ENCODE measurements around the gene ZKSCAN8. TPM values are rescaled to one million over a fixed set of nuclear protein-coding genes. Genes with fewer than 3 reads are reported as not detected.

Gene ZKSCAN8
- total and polyA plus RNA-seq, 2 donors (not counting 3 experiments of a cell fraction or from before 2014, with no cell fraction given) = 9.4 to 19.7 TPM

DNA sequence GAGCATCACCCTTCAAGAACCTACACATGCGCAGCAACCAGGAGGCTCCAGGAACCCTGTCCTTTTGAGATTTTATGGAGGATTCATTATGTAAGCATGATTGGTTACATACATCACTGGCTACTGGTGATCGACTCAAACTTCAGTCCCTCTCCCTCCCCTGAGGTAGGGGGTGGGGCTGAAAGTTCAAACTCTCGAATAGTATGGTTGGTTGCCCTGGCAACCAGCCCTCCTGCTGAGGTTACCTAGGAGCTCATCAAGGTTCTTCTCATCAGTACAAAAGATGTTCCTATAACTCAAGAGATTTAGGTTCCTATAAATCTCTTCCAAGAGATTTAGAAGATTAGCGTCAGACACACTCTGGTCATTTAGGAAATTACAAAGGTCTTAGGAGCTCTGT, 61.5 kb downstream of the ZKSCAN8 start:
- FAIRE-seq (no peak), DNase-seq (ENCODE audit: low read depth, low spot score) (no peak)
- intact Hi-C loops (cut with micrococcal nuclease) = no loop called here
- Histone ChIP-seq H2AFZ (ENCODE audit: low read depth, low read length) (no peak overlapping the region), H3K27me3 (ENCODE audit: control insufficient read depth in 2 of 2, insufficient read depth in 2 of 2, low read length in 2 of 2) (peaks cover 25 to 63% of the 10 kb centered on the region in 2 experiments), H3K79me2 (ENCODE audit: control insufficient read depth, insufficient read depth, low read length) (no peaks in the 10 kb centered on the region), H3K9me1 (replicated peaks; ENCODE audit: control insufficient read depth, extremely low read depth, insufficient read depth, low read length) (no peaks in the 10 kb centered on the region), H3K9ac (replicated peaks; ENCODE audit: extremely low read depth, insufficient read depth, low read length) (no peak overlapping the region), H3K4me2 (ENCODE audit: insufficient read depth, low read length) (no peak overlapping the region), H3K36me3 (ENCODE audit: control insufficient read depth in 2 of 2, extremely low read depth in 1 of 2, insufficient read depth in 2 of 2, low read length in 2 of 2) (no peaks in the 10 kb centered on the region), H4K20me1 (replicated peaks; ENCODE audit: control insufficient read depth, extremely low read depth, insufficient read depth, low read length) (no peaks in the 10 kb centered on the region), H3K4me3 (replicated peaks in 1 of 3; ENCODE audit: insufficient read depth in 1 of 3, low read depth in 1 of 3, low read length in 3 of 3) (no peak overlapping the region), H3K27ac (ENCODE audit: insufficient read depth, low read depth, low read length) (no peak overlapping the region), H3K4me1 (ENCODE audit: control insufficient read depth, extremely low read depth, insufficient read depth, low read length) (peaks cover 12% of the 10 kb centered on the region), H3K9me3 (replicated peaks; ENCODE audit: control insufficient read depth, insufficient read depth, low read length) (no peaks in the 10 kb centered on the region)
- no TSS peak for BruUV-seq (replicated peaks)
- TF ChIP-seq, protein P1, sequence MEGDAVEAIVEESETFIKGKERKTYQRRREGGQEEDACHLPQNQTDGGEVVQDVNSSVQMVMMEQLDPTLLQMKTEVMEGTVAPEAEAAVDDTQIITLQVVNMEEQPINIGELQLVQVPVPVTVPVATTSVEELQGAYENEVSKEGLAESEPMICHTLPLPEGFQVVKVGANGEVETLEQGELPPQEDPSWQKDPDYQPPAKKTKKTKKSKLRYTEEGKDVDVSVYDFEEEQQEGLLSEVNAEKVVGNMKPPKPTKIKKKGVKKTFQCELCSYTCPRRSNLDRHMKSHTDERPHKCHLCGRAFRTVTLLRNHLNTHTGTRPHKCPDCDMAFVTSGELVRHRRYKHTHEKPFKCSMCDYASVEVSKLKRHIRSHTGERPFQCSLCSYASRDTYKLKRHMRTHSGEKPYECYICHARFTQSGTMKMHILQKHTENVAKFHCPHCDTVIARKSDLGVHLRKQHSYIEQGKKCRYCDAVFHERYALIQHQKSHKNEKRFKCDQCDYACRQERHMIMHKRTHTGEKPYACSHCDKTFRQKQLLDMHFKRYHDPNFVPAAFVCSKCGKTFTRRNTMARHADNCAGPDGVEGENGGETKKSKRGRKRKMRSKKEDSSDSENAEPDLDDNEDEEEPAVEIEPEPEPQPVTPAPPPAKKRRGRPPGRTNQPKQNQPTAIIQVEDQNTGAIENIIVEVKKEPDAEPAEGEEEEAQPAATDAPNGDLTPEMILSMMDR (IDR thresholded peaks at IDR 0.05; ENCODE audit: extremely low read depth in 1 of 2, insufficient read depth in 1 of 2, low read depth in 1 of 2, low read length in 2 of 2) = no peak
- TF ChIP-seq, protein P2, sequence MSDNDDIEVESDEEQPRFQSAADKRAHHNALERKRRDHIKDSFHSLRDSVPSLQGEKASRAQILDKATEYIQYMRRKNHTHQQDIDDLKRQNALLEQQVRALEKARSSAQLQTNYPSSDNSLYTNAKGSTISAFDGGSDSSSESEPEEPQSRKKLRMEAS (IDR thresholded peaks at IDR 0.05; ENCODE audit: insufficient read depth, insufficient read length) = no peak
- TF ChIP-seq EZH2 (IDR thresholded peaks at IDR 0.05; ENCODE audit: borderline replicate concordance, low read depth, low read length, severe bottlenecking) (no peak), POLR2A (IDR thresholded peaks at IDR 0.05; ENCODE audit: low read depth, low read length) (no peak), POLR2AphosphoS5 (IDR thresholded peaks at IDR 0.05; ENCODE audit: insufficient read depth, low read depth, low read length) (no peak), FOS (IDR thresholded peaks at IDR 0.05; ENCODE audit: borderline replicate concordance, insufficient read depth, low read length) (no peak), JUN (IDR thresholded peaks at IDR 0.05; ENCODE audit: borderline replicate concordance, insufficient read depth, insufficient read length, low read depth) (no peak), MYC (IDR thresholded peaks at IDR 0.05; ENCODE audit: low read depth, low read length) (no peak), GATA2 (IDR thresholded peaks at IDR 0.05; ENCODE audit: insufficient read depth, insufficient read length, low read depth, low read length) (no peak)
- dilution Hi-C loops (cut with MboI; ENCODE audit: extremely low pct_ligation_motif_present, low sequenced_read_pairs) = no loop called here
- POLR2A ChIA-PET = no interaction called here
- CTCF ChIA-PET = no interaction called here

All from endothelial cell of umbilical vein (primary cell).